ENCODE measurements around the gene TSC1.

GRCh38 chr9:132869266-132869665 lies 75.2 kb downstream of the TSC1 start:
- no peak for TF ChIP-seq EZH2 (IDR thresholded peaks at IDR 0.05; ENCODE audit: insufficient read depth, poor library complexity, severe bottlenecking)
- TF ChIP-seq EZH2phosphoT487 (IDR thresholded peaks at IDR 0.05; ENCODE audit: insufficient read depth, low read depth) = no peak

Measured in GM23248 (cell line).